GM23338 (cell line): ENCODE measurements around the gene GALNT15. TPM values are rescaled to one million over a fixed set of nuclear protein-coding genes. Genes with fewer than 3 reads are reported as not detected.

Source experiments
- ATAC-seq: fragments of 200-7000 bp; cut with Tn5 transposase; 3 replicates; pipeline ENCODE4 v1.9.1; 2020
- DNase-seq: peaks from one replicate; pipeline ENCODE4 v3.0.0-alpha.2; 2015; ENCODE audit warnings: low spot score
- H2AFZ ChIP-seq: fragments of 200-600 bp; sonication (generic); 2 replicates; pipeline ENCODE4 v1.8.0; 2016; ENCODE audit warnings: antibody characterized with exemption, mild to moderate bottlenecking, moderate library complexity
- H3F3A ChIP-seq: fragments of 200-600 bp; sonication (generic); replicated peaks from 2 replicates; pipeline ENCODE4 v1.8.0; 2017; ENCODE audit warnings: antibody characterized with exemption, mixed run types, low read depth
- H3K27ac ChIP-seq: fragments of 200-600 bp; sonication (generic); 2 replicates; pipeline ENCODE4 v1.6.1; 2016; ENCODE audit warnings: low read depth
- H3K27me3 ChIP-seq: fragments of 200-600 bp; sonication (generic); 2 replicates; pipeline ENCODE4 v1.8.0; 2016; ENCODE audit warnings: mild to moderate bottlenecking, mixed run types, moderate library complexity; ENCODE audit not compliant: insufficient read depth
- H3K36me3 ChIP-seq: fragments of 200-600 bp; sonication (generic); 2 replicates; pipeline ENCODE4 v1.8.0; 2016; ENCODE audit warnings: mild to moderate bottlenecking; ENCODE audit not compliant: insufficient read depth
- H3K4me1 ChIP-seq: fragments of 200-600 bp; sonication (generic); 2 replicates; pipeline ENCODE4 v1.8.0; 2016; ENCODE audit warnings: mild to moderate bottlenecking, moderate library complexity; ENCODE audit not compliant: insufficient read depth
- H3K4me2 ChIP-seq: fragments of 200-600 bp; sonication (generic); 2 replicates; pipeline ENCODE4 v1.7.1; 2017; ENCODE audit warnings: mixed run types
- H3K4me3 ChIP-seq: fragments of 200-600 bp; sonication (generic); 2 replicates; pipeline ENCODE4 v1.6.1; 2016; ENCODE audit warnings: mixed run types
- H3K79me2 ChIP-seq: fragments of 200-600 bp; sonication (generic); replicated peaks from 2 replicates; pipeline ENCODE4 v1.8.0; 2017; ENCODE audit warnings: mild to moderate bottlenecking; ENCODE audit not compliant: insufficient read depth
- H3K9me2 ChIP-seq: fragments of 200-600 bp; sonication (generic); 2 replicates; pipeline ENCODE4 v1.8.0; 2017; ENCODE audit not compliant: insufficient read depth
- H4K20me1 ChIP-seq: fragments of 200-600 bp; sonication (generic); replicated peaks from 2 replicates; pipeline ENCODE4 v1.8.0; 2017; ENCODE audit warnings: mild to moderate bottlenecking; ENCODE audit not compliant: insufficient read depth
- H3K27ac Mint-ChIP-seq: 2 replicates; pipeline ENCODE4 v1.8.0; 2020; ENCODE audit warnings: inconsistent platforms, mild to moderate bottlenecking, moderate library complexity, mixed read lengths
- H3K27me3 Mint-ChIP-seq: 3 replicates; pipeline ENCODE4 v1.8.0; 2022; ENCODE audit warnings: low read depth, mild to moderate bottlenecking, moderate library complexity, mixed read lengths, inconsistent platforms; ENCODE audit not compliant: insufficient read depth, poor library complexity
- H3K36me3 Mint-ChIP-seq: 3 replicates; pipeline ENCODE4 v1.8.0; 2021; ENCODE audit warnings: low read depth, mild to moderate bottlenecking, inconsistent platforms, moderate library complexity, mixed read lengths
- H3K4me1 Mint-ChIP-seq: 3 replicates; pipeline ENCODE4 v1.8.0; 2020; ENCODE audit warnings: mild to moderate bottlenecking, inconsistent platforms, mixed read lengths
- H3K4me3 Mint-ChIP-seq: 3 replicates; pipeline ENCODE4 v1.8.0; 2021; ENCODE audit warnings: moderate library complexity, mild to moderate bottlenecking, inconsistent platforms, mixed read lengths
- H3K9me3 Mint-ChIP-seq: 3 replicates; pipeline ENCODE4 v1.8.0; 2020; ENCODE audit warnings: moderate library complexity, mild to moderate bottlenecking, inconsistent platforms, mixed read lengths
- CREB1 ChIP-seq: fragments of 250-450 bp; sonication (Bioruptor Pico); IDR thresholded peaks from 2 replicates; pipeline ENCODE4 v1.5.0; 2020; ENCODE audit warnings: low read depth, mild to moderate bottlenecking, moderate library complexity
- CTCF ChIP-seq, 2 experiments: fragments of 200-600 bp in 1 of 2; sonication (generic) in 1 of 2; conservative IDR thresholded peaks; 2 replicates each; pipeline versions ENCODE4 v1.5.1 to v1.6.1; 2016 to 2017; ENCODE audit warnings: antibody characterized with exemption in 2 of 2, low read depth in 2 of 2, mild to moderate bottlenecking in 2 of 2, moderate library complexity in 1 of 2
- ETS1 ChIP-seq: IDR thresholded peaks from 2 replicates; pipeline ENCODE4 v1.6.1; 2016; ENCODE audit warnings: antibody characterized with exemption
- EZH2 ChIP-seq: fragments of 200-600 bp; sonication (generic); IDR thresholded peaks from one replicate; pipeline ENCODE4 v1.8.0; 2017; ENCODE audit warnings: antibody characterized with exemption, mild to moderate bottlenecking, low read depth; ENCODE audit not compliant: unreplicated experiment
- EZH2phosphoT487 ChIP-seq: fragments of 200-600 bp; sonication (generic); IDR thresholded peaks from one replicate; pipeline ENCODE4 v1.8.1; 2018; ENCODE audit warnings: antibody characterized with exemption; ENCODE audit not compliant: unreplicated experiment
- JUNB ChIP-seq: IDR thresholded peaks from one replicate; pipeline ENCODE4 v1.6.1; 2016; ENCODE audit warnings: antibody characterized with exemption; ENCODE audit not compliant: unreplicated experiment
- NANOG ChIP-seq: IDR thresholded peaks from 2 replicates; pipeline ENCODE4 v1.6.1; 2016; ENCODE audit warnings: antibody characterized with exemption, borderline replicate concordance
- POLR2AphosphoS5 ChIP-seq: IDR thresholded peaks from 2 replicates; pipeline ENCODE4 v1.6.1; 2016; ENCODE audit warnings: antibody characterized with exemption, low read depth
- STAT1 ChIP-seq: IDR thresholded peaks from one replicate; pipeline ENCODE4 v1.6.1; 2016; ENCODE audit warnings: antibody characterized with exemption; ENCODE audit not compliant: unreplicated experiment
- polyA plus RNA-seq: library from polyadenylated mRNA; unstranded; fragments of >200 nt; fragmentation: Nextera tagmentation; extraction: Ambion mirVana; gene quantifications from 2 replicates; pipeline ENCODE4 v1.2.1, GENCODE V29; 2016
- total RNA-seq: library from RNA; depleted of rRNA; stranded (reverse); fragments of >200 nt; shearing (Covaris generic); gene quantifications from 2 replicates; pipeline ENCODE4 v1.2.3, GENCODE V29; 2014

Gene GALNT15
- total and polyA plus RNA-seq, 2 experiments from 2014 or later: 0.06 to 0.35 TPM

- H3K36me3 ChIP-seq: peaks cover 6% of the 10 kb centered on the region
- no peaks in the 10 kb centered on the region for H3K27me3 ChIP-seq
- no peak overlapping the region for H3K4me3 ChIP-seq
- no peaks in the 10 kb centered on the region for H3K4me1 ChIP-seq
- no peak for DNase-seq
- peaks cover 3% of the 10 kb centered on the region; the same call in 2 of the 3 replicates for H3K36me3 Mint-ChIP-seq
- H4K20me1 ChIP-seq: no peaks in the 10 kb centered on the region; the same call in 1 of the 2 replicates
- H3K27me3 Mint-ChIP-seq: peaks cover 2% of the 10 kb centered on the region
- no peak overlapping the region for H2AFZ ChIP-seq
- H3K4me3 Mint-ChIP-seq: no peak overlapping the region
- no peak overlapping the region for H3K27ac Mint-ChIP-seq
- no peaks in the 10 kb centered on the region for H3K79me2 ChIP-seq
- TF ChIP-seq POLR2AphosphoS5: no peak
- ATAC-seq: no peak
- H3K27ac ChIP-seq: no peak overlapping the region
- H3K4me2 ChIP-seq: no peak overlapping the region
- H3K9me2 ChIP-seq: no peaks in the 10 kb centered on the region
- no peaks in the 10 kb centered on the region for H3F3A ChIP-seq
- no peaks in the 10 kb centered on the region for H3K9me3 Mint-ChIP-seq
- H3K4me1 Mint-ChIP-seq: no peaks in the 10 kb centered on the region
Measured at GRCh38 chr3:16254916-16255315, 80.4 kb downstream of the GALNT15 start.

DNA sequence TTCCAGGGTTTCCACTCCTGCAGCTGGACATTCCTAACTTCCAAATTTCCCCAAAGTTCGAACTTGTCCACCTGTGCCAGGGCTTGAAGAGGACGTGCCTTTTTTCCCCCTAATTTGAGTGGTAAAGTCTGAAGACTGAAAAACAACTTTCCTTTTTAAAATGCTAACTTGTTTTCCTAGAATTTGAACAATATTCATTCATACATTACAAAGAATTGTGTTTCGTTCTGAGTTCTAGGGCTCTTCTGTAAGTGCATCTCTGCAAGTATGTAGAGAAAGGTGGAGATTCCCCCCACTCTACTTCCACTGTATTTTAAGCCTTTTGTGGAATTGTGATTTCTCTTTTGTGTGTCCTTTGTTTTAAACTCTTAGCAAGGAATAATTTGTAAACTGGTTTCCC, 80.8 kb downstream of the GALNT15 start:
- Histone ChIP-seq H4K20me1 (no peaks in the 10 kb centered on the region; the same call in 1 of the 2 replicates), H3K79me2 (no peaks in the 10 kb centered on the region), H3K4me2 (no peak overlapping the region), H3K27me3 (no peaks in the 10 kb centered on the region), H2AFZ (no peak overlapping the region), H3K4me1 (no peaks in the 10 kb centered on the region), H3K27ac (no peak overlapping the region), H3F3A (no peaks in the 10 kb centered on the region), H3K9me2 (no peaks in the 10 kb centered on the region), H3K36me3 (peaks cover 9% of the 10 kb centered on the region), H3K4me3 (no peak overlapping the region)
- no peak overlapping the region for H3K4me3 Mint-ChIP-seq
- peaks cover 6% of the 10 kb centered on the region; the same call in 2 of the 3 replicates for H3K36me3 Mint-ChIP-seq
- H3K4me1 Mint-ChIP-seq: no peaks in the 10 kb centered on the region
- peaks cover 2% of the 10 kb centered on the region for H3K27me3 Mint-ChIP-seq
- ATAC-seq (no peak), DNase-seq (no peak)
- no peaks in the 10 kb centered on the region for H3K9me3 Mint-ChIP-seq
- no peak overlapping the region for H3K27ac Mint-ChIP-seq
- no peak for TF ChIP-seq STAT1

DNA sequence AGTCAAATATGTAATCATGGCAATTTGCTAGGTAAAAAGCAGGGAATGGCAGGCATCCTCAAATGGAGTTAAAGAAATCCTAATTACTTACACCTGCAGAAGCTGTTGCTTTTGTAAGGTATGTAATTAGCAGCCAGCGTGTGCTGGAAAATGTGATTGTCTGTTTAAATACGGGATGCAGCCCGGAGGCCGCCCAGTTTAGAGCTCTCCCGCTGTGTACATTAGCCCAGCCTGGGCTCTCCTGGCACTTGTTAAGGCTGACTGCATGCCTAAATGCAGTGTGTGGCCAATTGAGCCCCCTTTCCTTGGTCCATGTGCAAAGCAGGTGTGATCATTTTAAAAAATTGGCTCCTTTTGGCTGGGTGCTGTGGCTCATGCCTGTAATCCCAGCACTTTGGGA, 81.2 kb downstream of the GALNT15 start:
- H3K9me2 ChIP-seq: no peaks in the 10 kb centered on the region
- DNase-seq (no peak), ATAC-seq (peak; percentile 31; the same call in 1 of the 3 replicates)
- H3K9me3 Mint-ChIP-seq: no peaks in the 10 kb centered on the region
- no peaks in the 10 kb centered on the region for H3K79me2 ChIP-seq
- no peaks in the 10 kb centered on the region for H3K4me1 Mint-ChIP-seq
- H4K20me1 ChIP-seq: no peaks in the 10 kb centered on the region; the same call in 1 of the 2 replicates
- H3K4me3 ChIP-seq: no peak overlapping the region
- H3K36me3 ChIP-seq: peaks cover 9% of the 10 kb centered on the region
- H3K36me3 Mint-ChIP-seq: peaks cover 6% of the 10 kb centered on the region; the same call in 2 of the 3 replicates
- no peaks in the 10 kb centered on the region for H3K27me3 ChIP-seq
- H3K27ac Mint-ChIP-seq: no peak overlapping the region
- no peaks in the 10 kb centered on the region for H3F3A ChIP-seq
- no peak overlapping the region for H3K27ac ChIP-seq
- no peak overlapping the region for H3K4me3 Mint-ChIP-seq
- no peak overlapping the region for H2AFZ ChIP-seq
- no peaks in the 10 kb centered on the region for H3K4me1 ChIP-seq
- no peak overlapping the region for H3K4me2 ChIP-seq
- peaks cover 2% of the 10 kb centered on the region for H3K27me3 Mint-ChIP-seq
- TF ChIP-seq ETS1: no peak
- no peak for TF ChIP-seq EZH2
- TF ChIP-seq CTCF (conservative IDR thresholded peaks at IDR 0.05; ENCODE audit: low read depth in 2 of 2): no peak
- no peak for TF ChIP-seq CREB1 (CRISPR knock-in tag)
- TF ChIP-seq JUNB: no peak
- TF ChIP-seq NANOG: no peak
- no peak for TF ChIP-seq EZH2phosphoT487
